ENCODE measurements around the gene ATP8B3.

The ATP8B3 gene

GRCh38 chr19:1849132-1849474 lies 37.0 kb upstream of the ATP8B3 start:
- WGBS, result 78% methylated on average over 5 of the region's 5 CpGs
- H3K9ac ChIP-seq (ENCODE audit: low read depth, low read length), result no peak overlapping the region
- H3K36me3 ChIP-seq (ENCODE audit: insufficient read depth, low read length), result no peaks in the 10 kb centered on the region
- no peaks in the 10 kb centered on the region for H3K9me3 ChIP-seq (ENCODE audit: insufficient read depth, low read depth, low read length)
- H3K27ac ChIP-seq (ENCODE audit: low read depth, low read length), result no peak overlapping the region; the same call in 1 of the 2 replicates
- peak overlapping the region; percentile 89; the same call in 1 of the 2 replicates for H3K4me3 ChIP-seq (ENCODE audit: low read length)
- H3K4me1 ChIP-seq (ENCODE audit: insufficient read depth, low read length), result peaks cover 9% of the 10 kb centered on the region
- no peaks in the 10 kb centered on the region for H3K27me3 ChIP-seq (ENCODE audit: insufficient read depth, low read length)

- Histone ChIP-seq H3K9me3 (ENCODE audit: insufficient read depth, low read depth, low read length) (no peaks in the 10 kb centered on the region), H3K27me3 (ENCODE audit: insufficient read depth, low read length) (no peaks in the 10 kb centered on the region), H3K9ac (ENCODE audit: low read depth, low read length) (peak within 1 kb of the TSS; percentile 99), H3K4me1 (ENCODE audit: insufficient read depth, low read length) (peaks cover 9% of the 10 kb centered on the region), H3K36me3 (ENCODE audit: insufficient read depth, low read length) (no peaks in the 10 kb centered on the region), H3K27ac (ENCODE audit: low read depth, low read length) (peak within 1 kb of the TSS; percentile 99), H3K4me3 (ENCODE audit: low read length) (peak within 1 kb of the TSS; percentile 89)
- 4% methylated on average over 60 of the region's 60 CpGs for WGBS
These were observed 36.5 kb upstream of the ATP8B3 start, which contains the start of gene REXO1 for GRCh38 chr19:1848399-1849131. REXO1 (minus strand) TSS chr19:1848483; CDS start chr19:1848358, 125 bp downstream.

DNA sequence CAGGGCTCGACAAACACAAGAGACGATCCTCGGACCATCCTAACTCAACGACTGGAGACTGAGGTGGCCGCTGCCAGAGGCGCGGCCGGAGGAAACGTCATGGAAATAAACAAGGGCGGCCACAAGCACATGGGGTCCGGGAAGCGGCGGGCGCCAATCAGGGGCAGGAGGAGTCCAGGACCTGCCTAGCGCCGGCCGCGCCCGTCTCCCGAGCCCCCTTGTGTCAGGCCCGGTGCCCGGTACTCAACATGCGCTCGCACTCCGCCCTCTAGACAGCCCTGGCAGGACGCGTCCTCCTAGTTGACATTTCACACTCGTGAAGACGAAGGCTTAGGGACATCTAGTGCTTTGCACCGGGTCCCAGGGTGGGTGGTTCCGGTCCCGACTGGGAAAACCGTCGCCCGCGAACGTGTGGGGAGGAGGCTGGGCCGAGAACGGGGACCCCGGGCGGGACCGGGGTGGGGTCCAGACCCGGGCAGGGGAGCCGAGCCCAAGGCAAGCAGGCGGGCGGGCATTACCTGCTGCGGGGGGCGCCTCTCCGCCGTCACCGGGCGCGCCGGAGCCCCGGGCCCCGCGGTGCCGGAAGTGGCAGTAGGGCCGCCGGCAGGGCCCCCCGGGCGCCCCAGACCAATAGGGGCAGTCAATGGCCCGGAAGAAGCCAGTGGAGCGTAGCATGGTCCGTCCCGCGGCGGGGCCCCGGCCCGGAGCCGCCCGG lies 35.8 kb upstream of the ATP8B3 start:
- peaks cover 9% of the 10 kb centered on the region for H3K4me1 ChIP-seq (ENCODE audit: insufficient read depth, low read length)
- H3K9ac ChIP-seq (ENCODE audit: low read depth, low read length), result peak overlapping the region; percentile 99
- peak overlapping the region; percentile 89 for H3K4me3 ChIP-seq (ENCODE audit: low read length)
- no peaks in the 10 kb centered on the region for H3K9me3 ChIP-seq (ENCODE audit: insufficient read depth, low read depth, low read length)
- peak overlapping the region; percentile 99 for H3K27ac ChIP-seq (ENCODE audit: low read depth, low read length)
- no peaks in the 10 kb centered on the region for H3K36me3 ChIP-seq (ENCODE audit: insufficient read depth, low read length)
- under 1% methylated on average over 72 of the region's 72 CpGs for WGBS
- no peaks in the 10 kb centered on the region for H3K27me3 ChIP-seq (ENCODE audit: insufficient read depth, low read length)

DNA sequence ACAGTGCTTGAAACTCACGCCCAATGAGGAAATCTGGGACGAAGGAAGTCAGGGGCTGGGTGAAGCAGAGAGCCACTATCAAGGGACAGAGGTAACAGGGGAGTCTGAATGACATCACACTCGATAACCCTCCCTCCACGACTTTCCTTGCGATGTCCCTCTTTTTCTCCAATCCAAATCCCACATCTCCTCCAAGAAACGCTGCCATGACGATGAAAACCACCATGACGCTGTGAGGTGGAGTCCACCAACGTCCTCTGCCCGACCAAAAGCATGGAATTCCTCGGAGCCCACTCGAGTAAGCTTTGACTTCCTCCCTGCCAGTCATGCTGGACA lies 35.2 kb upstream of the ATP8B3 start:
- no peak overlapping the region; the same call in 1 of the 2 replicates for H3K27ac ChIP-seq (ENCODE audit: low read depth, low read length)
- H3K27me3 ChIP-seq (ENCODE audit: insufficient read depth, low read length), result no peaks in the 10 kb centered on the region
- 22% methylated on average over 12 of the region's 12 CpGs for WGBS
- H3K36me3 ChIP-seq (ENCODE audit: insufficient read depth, low read length), result no peaks in the 10 kb centered on the region
- peaks cover 9% of the 10 kb centered on the region for H3K4me1 ChIP-seq (ENCODE audit: insufficient read depth, low read length)
- no peaks in the 10 kb centered on the region for H3K9me3 ChIP-seq (ENCODE audit: insufficient read depth, low read depth, low read length)
- H3K4me3 ChIP-seq (ENCODE audit: low read length), result peak overlapping the region; percentile 89
- peak overlapping the region; percentile 99 for H3K9ac ChIP-seq (ENCODE audit: low read depth, low read length)

DNA sequence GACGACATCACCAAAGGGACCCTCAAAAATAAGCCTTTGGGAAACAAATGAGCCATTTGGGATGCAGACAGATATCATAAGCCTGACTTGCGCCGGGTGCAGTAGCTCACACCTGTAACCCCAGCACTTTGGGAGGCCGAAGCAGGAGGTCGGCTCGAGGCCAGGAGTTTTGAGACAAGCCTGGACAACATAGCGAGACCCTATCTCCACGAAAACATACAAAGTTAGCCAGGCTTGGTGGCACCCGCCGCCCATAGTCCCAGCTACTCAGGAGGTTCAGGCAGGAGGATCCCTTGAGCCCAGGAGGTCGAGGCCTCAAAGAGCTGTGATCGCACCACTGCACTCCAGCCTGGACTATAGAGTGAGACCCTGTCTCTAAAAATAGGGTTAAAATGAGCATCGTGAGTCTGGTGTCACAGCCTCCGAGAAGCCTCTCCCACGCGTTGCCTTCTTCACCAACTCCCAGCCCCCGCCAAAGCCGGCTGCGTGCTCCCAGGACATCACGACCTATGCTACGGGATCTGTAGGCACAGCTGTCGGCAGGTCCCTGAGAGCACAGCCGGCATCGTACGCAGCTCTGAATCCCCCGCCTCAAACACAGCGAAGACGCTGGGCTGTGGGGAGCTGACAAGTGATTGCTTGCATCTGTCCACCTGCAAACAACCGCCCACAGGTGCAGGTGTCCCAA lies 34.6 kb upstream of the ATP8B3 start:
- Histone ChIP-seq H3K4me1 (ENCODE audit: insufficient read depth, low read length) (peaks cover 9% of the 10 kb centered on the region), H3K36me3 (ENCODE audit: insufficient read depth, low read length) (no peaks in the 10 kb centered on the region), H3K27ac (ENCODE audit: low read depth, low read length) (no peak overlapping the region), H3K27me3 (ENCODE audit: insufficient read depth, low read length) (no peaks in the 10 kb centered on the region), H3K9me3 (ENCODE audit: insufficient read depth, low read depth, low read length) (no peaks in the 10 kb centered on the region), H3K9ac (ENCODE audit: low read depth, low read length) (0 out of 2 replicates have a peak overlapping the region, but pooled peaks have one; percentile 99), H3K4me3 (ENCODE audit: low read length) (peak overlapping the region; percentile 89)
- WGBS, result 94% methylated on average over 29 of the region's 29 CpGs

GRCh38 chr19:1845642-1846041 lies 33.6 kb upstream of the ATP8B3 start:
- H3K4me1 ChIP-seq (ENCODE audit: insufficient read depth, low read length), result peaks cover 9% of the 10 kb centered on the region
- no peaks in the 10 kb centered on the region for H3K27me3 ChIP-seq (ENCODE audit: insufficient read depth, low read length)
- WGBS, result 97% methylated on average over 11 of the region's 11 CpGs
- no peaks in the 10 kb centered on the region for H3K9me3 ChIP-seq (ENCODE audit: insufficient read depth, low read depth, low read length)
- no peak overlapping the region for H3K9ac ChIP-seq (ENCODE audit: low read depth, low read length)
- no peak overlapping the region for H3K4me3 ChIP-seq (ENCODE audit: low read length)
- H3K27ac ChIP-seq (ENCODE audit: low read depth, low read length), result no peak overlapping the region
- H3K36me3 ChIP-seq (ENCODE audit: insufficient read depth, low read length), result no peaks in the 10 kb centered on the region

GRCh38 chr19:1845125-1845515 lies 33.0 kb upstream of the ATP8B3 start:
- no peak overlapping the region for H3K9ac ChIP-seq (ENCODE audit: low read depth, low read length)
- 95% methylated on average over 16 of the region's 16 CpGs for WGBS
- no peaks in the 10 kb centered on the region for H3K27me3 ChIP-seq (ENCODE audit: insufficient read depth, low read length)

GRCh38 chr19:1844513-1845124 lies 32.5 kb upstream of the ATP8B3 start:
- Histone ChIP-seq H3K4me1 (ENCODE audit: insufficient read depth, low read length) (peaks cover 9% of the 10 kb centered on the region), H3K4me3 (ENCODE audit: low read length) (no peak overlapping the region), H3K9me3 (ENCODE audit: insufficient read depth, low read depth, low read length) (no peaks in the 10 kb centered on the region), H3K9ac (ENCODE audit: low read depth, low read length) (no peak overlapping the region), H3K36me3 (ENCODE audit: insufficient read depth, low read length) (no peaks in the 10 kb centered on the region), H3K27ac (ENCODE audit: low read depth, low read length) (no peak overlapping the region), H3K27me3 (ENCODE audit: insufficient read depth, low read length) (no peaks in the 10 kb centered on the region)
- 95% methylated on average over 18 of the region's 19 CpGs for WGBS

More at GRCh38 chr19:1845125-1845515, 33.0 kb upstream of the ATP8B3 start:
- no peak overlapping the region for H3K4me3 ChIP-seq (ENCODE audit: low read length)
- peaks cover 9% of the 10 kb centered on the region for H3K4me1 ChIP-seq (ENCODE audit: insufficient read depth, low read length)
- no peak overlapping the region for H3K27ac ChIP-seq (ENCODE audit: low read depth, low read length)
- no peaks in the 10 kb centered on the region for H3K9me3 ChIP-seq (ENCODE audit: insufficient read depth, low read depth, low read length)
- no peaks in the 10 kb centered on the region for H3K36me3 ChIP-seq (ENCODE audit: insufficient read depth, low read length)

DNA sequence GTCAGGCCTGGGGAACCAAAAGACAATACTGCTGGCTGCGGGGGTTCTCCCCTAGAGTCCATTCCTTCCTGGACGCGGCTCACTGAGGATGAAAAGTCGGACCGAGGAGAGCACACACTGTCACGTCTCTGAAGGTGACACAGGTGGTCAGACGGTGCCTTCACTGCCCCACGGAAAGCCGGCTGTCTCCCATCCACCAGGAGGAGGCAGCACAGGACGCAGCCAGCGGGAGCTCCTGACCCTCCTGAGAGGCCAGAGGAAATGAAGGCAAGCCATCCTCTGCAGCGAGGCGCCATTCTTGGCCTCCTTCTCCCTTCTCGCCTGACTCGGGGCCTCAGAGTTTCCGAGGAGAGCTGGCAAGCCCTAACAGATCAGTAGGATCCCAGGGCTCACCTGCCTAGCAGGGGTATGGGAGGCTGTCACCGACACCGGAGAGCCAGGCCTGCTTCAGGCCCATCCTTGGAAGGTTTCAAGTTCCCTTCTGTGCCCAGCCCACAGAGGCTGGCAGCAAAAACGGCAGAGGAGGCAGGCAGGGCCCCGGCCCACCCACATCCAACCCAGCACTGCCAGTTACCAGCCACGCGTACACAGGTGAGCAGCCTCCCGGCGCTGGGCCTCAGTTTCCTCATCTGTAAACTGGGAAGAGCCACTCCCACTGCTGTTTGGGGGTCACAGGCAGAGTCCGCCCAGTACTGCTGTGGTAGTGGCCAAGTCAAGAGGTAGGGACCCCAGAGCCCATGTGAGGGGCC lies 31.7 kb upstream of the ATP8B3 start:
- Histone ChIP-seq H3K4me1 (ENCODE audit: insufficient read depth, low read length) (peaks cover 9% of the 10 kb centered on the region), H3K9me3 (ENCODE audit: insufficient read depth, low read depth, low read length) (no peaks in the 10 kb centered on the region), H3K27ac (ENCODE audit: low read depth, low read length) (no peak overlapping the region), H3K9ac (ENCODE audit: low read depth, low read length) (no peak overlapping the region), H3K27me3 (ENCODE audit: insufficient read depth, low read length) (no peaks in the 10 kb centered on the region), H3K36me3 (ENCODE audit: insufficient read depth, low read length) (no peaks in the 10 kb centered on the region), H3K4me3 (ENCODE audit: low read length) (no peak overlapping the region)
- WGBS, result 90% methylated on average over 25 of the region's 25 CpGs

GRCh38 chr19:1843116-1843515 lies 31.0 kb upstream of the ATP8B3 start:
- WGBS, result 93% methylated on average over 22 of the region's 22 CpGs
- Histone ChIP-seq H3K27ac (ENCODE audit: low read depth, low read length) (no peak overlapping the region), H3K4me3 (ENCODE audit: low read length) (no peak overlapping the region), H3K9me3 (ENCODE audit: insufficient read depth, low read depth, low read length) (no peaks in the 10 kb centered on the region), H3K36me3 (ENCODE audit: insufficient read depth, low read length) (no peaks in the 10 kb centered on the region), H3K9ac (ENCODE audit: low read depth, low read length) (peak overlapping the region; percentile 5; the same call in 1 of the 2 replicates), H3K27me3 (ENCODE audit: insufficient read depth, low read length) (no peaks in the 10 kb centered on the region), H3K4me1 (ENCODE audit: insufficient read depth, low read length) (peaks cover 9% of the 10 kb centered on the region)
